WERI-Rb-1 (cell line): ENCODE results near the gene TFRC.
"Not testable (repeated sequence)": the region's sequence is repeated elsewhere in the genome, so short reads cannot be mapped to it uniquely, and the experiment has no call there.

ENCODE experiments used
- DNase-seq: peaks from one replicate; pipeline ENCODE4 v3.0.0-alpha.2; 2020
- H3K27ac ChIP-seq: fragments of 250-450 bp; sonication (Bioruptor Pico); 2 replicates; pipeline ENCODE4 v1.5.1; 2020; ENCODE audit warnings: mild to moderate bottlenecking, moderate library complexity
- H3K27me3 ChIP-seq: fragments of 250-450 bp; sonication (Bioruptor Pico); 2 replicates; pipeline ENCODE4 v1.5.1; 2021; ENCODE audit warnings: mild to moderate bottlenecking, low read depth, moderate library complexity; ENCODE audit not compliant: insufficient read depth, severe bottlenecking
- H3K36me3 ChIP-seq: fragments of 250-450 bp; sonication (Bioruptor Pico); 2 replicates; pipeline ENCODE4 v1.5.1; 2020; ENCODE audit warnings: mild to moderate bottlenecking, moderate library complexity
- H3K4me3 ChIP-seq: 2 replicates; pipeline ENCODE4 v1.5.1; 2011; ENCODE audit warnings: low read depth, mild to moderate bottlenecking, control low read depth, low read length
- H3K9me3 ChIP-seq: fragments of 250-450 bp; sonication (Bioruptor Pico); 2 replicates; pipeline ENCODE4 v1.5.1; 2021; ENCODE audit warnings: mild to moderate bottlenecking, moderate library complexity; ENCODE audit not compliant: severe bottlenecking
- CTCF ChIP-seq: IDR thresholded peaks from 2 replicates; pipeline ENCODE4 v1.5.1; 2011; ENCODE audit warnings: low read depth, mild to moderate bottlenecking, control low read depth, inconsistent platforms, low read length

TFRC gene

DNA sequence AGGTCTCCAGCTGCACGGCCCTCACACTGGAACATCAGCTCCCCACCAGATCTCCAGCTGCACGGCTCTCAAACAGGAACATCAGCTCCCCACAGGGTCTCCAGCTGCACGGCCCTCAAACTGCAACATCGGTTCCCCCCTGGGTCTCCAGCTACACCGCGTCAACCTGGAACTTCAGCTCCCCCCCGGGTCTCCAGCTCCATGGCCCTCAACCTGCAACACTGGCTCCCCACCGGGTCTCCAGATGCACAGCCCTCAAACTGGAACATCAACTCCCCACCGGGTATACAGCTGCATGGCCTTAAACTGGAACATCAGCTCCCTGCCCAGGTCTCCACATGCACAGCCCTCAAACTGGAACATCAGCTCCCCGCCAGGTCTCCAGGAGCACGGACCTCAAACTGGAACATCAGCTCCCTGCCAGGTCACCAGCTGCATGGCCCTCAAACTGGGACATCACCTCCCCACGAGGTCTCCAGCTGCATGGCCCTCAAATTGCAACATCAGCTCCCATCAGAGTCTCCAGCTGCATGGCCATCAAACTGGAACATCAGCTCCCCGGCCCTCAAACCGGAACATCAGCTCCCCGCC lies 81.4 kb downstream of the TFRC start:
- not testable (repeated sequence) for H3K9me3 ChIP-seq, H3K27me3 ChIP-seq, DNase-seq, H3K27ac ChIP-seq, H3K4me3 ChIP-seq, H3K36me3 ChIP-seq

DNA sequence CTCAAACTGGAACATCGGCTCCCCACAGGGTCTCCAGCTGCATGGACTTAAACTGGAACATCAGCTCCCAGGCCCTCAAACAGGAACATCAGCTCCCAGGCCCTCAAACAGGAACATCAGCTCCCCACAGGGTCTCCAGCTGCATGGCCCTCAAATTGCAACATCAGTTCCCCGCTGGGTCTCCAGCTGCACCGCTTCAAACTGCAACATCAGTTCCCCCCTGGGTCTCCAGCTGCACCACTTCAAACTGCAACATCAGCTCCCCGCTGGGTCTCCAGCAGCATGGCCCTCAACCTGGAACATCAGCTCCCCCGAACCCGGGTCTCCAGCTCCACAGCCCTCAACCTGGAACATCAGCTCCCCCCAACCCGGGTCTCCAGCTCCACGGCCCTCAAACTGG lies 82.0 kb downstream of the TFRC start:
- DNase-seq = no peak
- no peak for TF ChIP-seq CTCF
- H3K36me3 ChIP-seq = no peaks in the 10 kb centered on the region
- H3K4me3 ChIP-seq = no peak overlapping the region
- no peaks in the 10 kb centered on the region for H3K9me3 ChIP-seq
- no peak overlapping the region for H3K27ac ChIP-seq
- no peaks in the 10 kb centered on the region for H3K27me3 ChIP-seq
